DOHH2 (cell line): Measurements from ENCODE around the gene AHCYL1.

Experiments
- H3F3A ChIP-seq: fragments of 200-600 bp; sonication (generic), shearing (Covaris generic); 2 replicates; pipeline ENCODE4 v1.6.0; 2016; ENCODE audit warnings: antibody characterized with exemption, mild to moderate bottlenecking; ENCODE audit not compliant: control insufficient read depth, insufficient read depth
- H3K27ac ChIP-seq: fragments of 200-600 bp; sonication (generic); 2 replicates; pipeline ENCODE4 v1.5.1; 2014; ENCODE audit warnings: low read depth, mild to moderate bottlenecking, low read length, moderate library complexity
- H3K27me3 ChIP-seq: fragments of 200-600 bp; sonication (generic); 2 replicates; pipeline ENCODE4 v1.6.1; 2014; ENCODE audit warnings: mild to moderate bottlenecking, low read length, mixed read lengths; ENCODE audit not compliant: control insufficient read depth
- H3K36me3 ChIP-seq: fragments of 200-600 bp; sonication (generic); 2 replicates; pipeline ENCODE4 v1.6.1; 2014; ENCODE audit warnings: mild to moderate bottlenecking, low read length, moderate library complexity, mixed read lengths; ENCODE audit not compliant: control insufficient read depth
- H3K4me1 ChIP-seq: fragments of 200-600 bp; sonication (generic); 2 replicates; pipeline ENCODE4 v1.6.1; 2014; ENCODE audit warnings: mild to moderate bottlenecking, low read length, mixed read lengths; ENCODE audit not compliant: control insufficient read depth
- H3K4me2 ChIP-seq: fragments of 200-600 bp; sonication (generic); 2 replicates; pipeline ENCODE4 v1.6.0; 2014; ENCODE audit warnings: mild to moderate bottlenecking, low read length, moderate library complexity
- H3K4me3 ChIP-seq: fragments of 200-600 bp; sonication (generic); 2 replicates; pipeline ENCODE4 v1.5.1; 2014; ENCODE audit warnings: mild to moderate bottlenecking, low read length, mixed read lengths
- H3K79me2 ChIP-seq: fragments of 200-600 bp; sonication (generic); 2 replicates; pipeline ENCODE4 v1.6.1; 2014; ENCODE audit warnings: mild to moderate bottlenecking, low read length, mixed read lengths; ENCODE audit not compliant: control insufficient read depth
- H3K9me2 ChIP-seq: fragments of 200-600 bp; sonication (generic); replicated peaks from 2 replicates; pipeline ENCODE4 v1.6.1; 2014; ENCODE audit warnings: mild to moderate bottlenecking, low read length, mixed read lengths; ENCODE audit not compliant: control insufficient read depth
- H3K9me3 ChIP-seq: fragments of 200-600 bp; sonication (generic); 2 replicates; pipeline ENCODE4 v1.6.1; 2014; ENCODE audit warnings: antibody characterized with exemption, low read length, mixed read lengths; ENCODE audit not compliant: control insufficient read depth, insufficient read depth
- H4K20me1 ChIP-seq: fragments of 200-600 bp; sonication (generic); 2 replicates; pipeline ENCODE4 v1.6.0; 2014; ENCODE audit warnings: low read depth, mild to moderate bottlenecking, antibody characterized with exemption, low read length, moderate library complexity; ENCODE audit not compliant: control insufficient read depth, insufficient read depth
- CTCF ChIP-seq: fragments of 200-600 bp; sonication (generic); IDR thresholded peaks from one replicate; pipeline ENCODE4 v1.5.1; 2014; ENCODE audit warnings: antibody characterized with exemption, mild to moderate bottlenecking, low read depth, low read length; ENCODE audit not compliant: poor library complexity, severe bottlenecking
- EZH2phosphoT487 ChIP-seq: fragments of 200-600 bp; sonication (generic); IDR thresholded peaks from 2 replicates; pipeline ENCODE4 v1.6.1; 2017; ENCODE audit warnings: borderline replicate concordance, mild to moderate bottlenecking, antibody characterized with exemption, low read length, moderate library complexity, mixed read lengths

AHCYL1 gene

DNA sequence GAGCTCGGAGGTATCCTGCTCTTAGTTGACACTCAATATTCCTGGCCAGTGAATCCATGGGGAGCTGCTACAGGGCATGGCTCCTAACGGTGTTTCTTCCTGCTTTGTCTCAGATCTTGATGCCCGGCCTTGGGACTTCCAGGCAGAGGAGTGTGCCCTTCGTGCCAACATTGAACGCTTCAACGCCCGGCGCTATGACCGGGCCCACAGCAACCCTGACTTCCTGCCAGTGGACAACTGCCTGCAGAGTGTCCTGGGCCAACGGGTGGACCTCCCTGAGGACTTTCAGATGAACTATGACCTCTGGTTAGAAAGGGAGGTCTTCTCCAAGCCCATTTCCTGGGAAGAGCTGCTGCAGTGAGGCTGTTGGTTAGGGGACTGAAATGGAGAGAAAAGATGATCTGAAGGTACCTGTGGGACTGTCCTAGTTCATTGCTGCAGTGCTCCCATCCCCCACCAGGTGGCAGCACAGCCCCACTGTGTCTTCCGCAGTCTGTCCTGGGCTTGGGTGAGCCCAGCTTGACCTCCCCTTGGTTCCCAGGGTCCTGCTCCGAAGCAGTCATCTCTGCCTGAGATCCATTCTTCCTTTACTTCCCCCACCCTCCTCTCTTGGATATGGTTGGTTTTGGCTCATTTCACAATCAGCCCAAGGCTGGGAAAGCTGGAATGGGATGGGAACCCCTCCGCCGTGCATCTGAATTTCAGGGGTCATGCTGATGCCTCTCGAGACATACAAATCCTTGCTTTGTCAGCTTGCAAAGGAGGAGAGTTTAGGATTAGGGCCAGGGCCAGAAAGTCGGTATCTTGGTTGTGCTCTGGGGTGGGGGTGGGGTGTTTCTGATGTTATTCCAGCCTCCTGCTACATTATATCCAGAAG, 69.2 kb downstream of the AHCYL1 start:
- Histone ChIP-seq H3F3A (no peaks in the 10 kb centered on the region), H3K9me3 (no peaks in the 10 kb centered on the region), H3K4me2 (no peak overlapping the region), H4K20me1 (no peaks in the 10 kb centered on the region), H3K27me3 (no peaks in the 10 kb centered on the region), H3K4me3 (no peak overlapping the region), H3K4me1 (no peaks in the 10 kb centered on the region), H3K36me3 (peaks cover 76% of the 10 kb centered on the region), H3K9me2 (no peaks in the 10 kb centered on the region), H3K27ac (no peak overlapping the region), H3K79me2 (no peaks in the 10 kb centered on the region)
- no peak for TF ChIP-seq EZH2phosphoT487
- peak; percentile 98 for TF ChIP-seq CTCF

- Histone ChIP-seq H3K4me2 (no peak overlapping the region), H3K27ac (no peak overlapping the region), H3F3A (no peaks in the 10 kb centered on the region), H3K9me3 (no peaks in the 10 kb centered on the region), H3K79me2 (no peaks in the 10 kb centered on the region), H3K9me2 (no peaks in the 10 kb centered on the region), H3K4me1 (no peaks in the 10 kb centered on the region), H3K4me3 (no peak overlapping the region), H3K27me3 (no peaks in the 10 kb centered on the region), H3K36me3 (peaks cover 61% of the 10 kb centered on the region), H4K20me1 (no peaks in the 10 kb centered on the region)
- TF ChIP-seq CTCF: no peak
- no peak for TF ChIP-seq EZH2phosphoT487
Measured at GRCh38 chr1:110055493-110056284, 71.1 kb downstream of the AHCYL1 start.

DNA sequence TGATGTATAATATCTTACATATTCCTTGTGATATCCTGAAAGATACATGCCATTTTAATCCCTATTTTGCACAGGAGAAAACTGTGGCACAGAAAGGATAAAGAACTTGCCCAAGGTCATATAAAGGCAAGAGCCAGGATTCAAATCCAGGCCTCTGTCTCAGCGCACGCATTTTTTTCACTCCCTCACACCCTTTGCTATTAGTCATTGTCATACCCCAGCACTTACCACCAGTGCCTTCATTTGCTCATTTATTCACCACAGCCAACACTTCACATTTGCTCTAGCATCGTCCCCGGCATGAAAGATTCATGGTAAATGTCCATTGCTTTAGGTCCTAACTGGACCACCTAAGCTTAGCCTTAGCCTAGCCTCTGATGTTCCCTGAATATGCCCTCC, 71.7 kb downstream of the AHCYL1 start:
- Histone ChIP-seq H3F3A (no peaks in the 10 kb centered on the region), H3K79me2 (no peaks in the 10 kb centered on the region), H4K20me1 (no peaks in the 10 kb centered on the region), H3K9me2 (no peaks in the 10 kb centered on the region), H3K9me3 (no peaks in the 10 kb centered on the region), H3K4me3 (no peak overlapping the region), H3K36me3 (peaks cover 55% of the 10 kb centered on the region), H3K27me3 (no peaks in the 10 kb centered on the region), H3K4me2 (no peak overlapping the region), H3K4me1 (no peaks in the 10 kb centered on the region), H3K27ac (no peak overlapping the region)
- TF ChIP-seq CTCF (no peak), EZH2phosphoT487 (no peak)
